LNCaP clone FGC (cell line): ENCODE results near the gene INPP5D.

Experiments used
- DNase-seq: peaks from one replicate; pipeline ENCODE4 v3.0.0-alpha.2; 2011; ENCODE audit warnings: low read depth
- H3K4me3 ChIP-seq: 2 replicates; pipeline ENCODE4 v1.5.1; 2011; ENCODE audit warnings: mild to moderate bottlenecking, low read depth, low read length, control low read depth
- TF ChIP-seq, protein P1 (sequence below): IDR thresholded peaks from 2 replicates; pipeline ENCODE4 v1.5.1; 2012; ENCODE audit warnings: mild to moderate bottlenecking; ENCODE audit not compliant: control insufficient read depth, insufficient read depth; ENCODE audit errors: extremely low read depth

Gene INPP5D

DNA sequence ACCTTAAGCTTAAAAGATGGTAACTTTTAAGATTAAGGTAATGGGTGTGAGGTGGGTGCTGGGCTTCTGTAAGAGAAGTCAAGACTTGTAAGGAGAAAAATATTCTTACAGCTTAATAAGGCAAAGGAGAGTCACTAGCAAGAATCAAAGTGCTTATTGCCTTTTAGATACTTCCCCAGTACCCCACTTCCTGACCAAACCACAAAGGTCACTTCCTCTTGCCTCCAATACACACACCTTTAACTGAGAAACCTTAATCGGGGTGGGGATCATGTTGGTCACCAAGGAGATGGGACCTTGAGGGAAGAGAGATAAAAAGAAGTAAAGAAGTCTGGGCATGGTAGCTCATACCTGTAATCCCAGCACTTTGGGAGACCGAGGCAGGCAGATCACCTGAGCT, 180.8 kb downstream of the INPP5D start:
- TF ChIP-seq, protein P1, sequence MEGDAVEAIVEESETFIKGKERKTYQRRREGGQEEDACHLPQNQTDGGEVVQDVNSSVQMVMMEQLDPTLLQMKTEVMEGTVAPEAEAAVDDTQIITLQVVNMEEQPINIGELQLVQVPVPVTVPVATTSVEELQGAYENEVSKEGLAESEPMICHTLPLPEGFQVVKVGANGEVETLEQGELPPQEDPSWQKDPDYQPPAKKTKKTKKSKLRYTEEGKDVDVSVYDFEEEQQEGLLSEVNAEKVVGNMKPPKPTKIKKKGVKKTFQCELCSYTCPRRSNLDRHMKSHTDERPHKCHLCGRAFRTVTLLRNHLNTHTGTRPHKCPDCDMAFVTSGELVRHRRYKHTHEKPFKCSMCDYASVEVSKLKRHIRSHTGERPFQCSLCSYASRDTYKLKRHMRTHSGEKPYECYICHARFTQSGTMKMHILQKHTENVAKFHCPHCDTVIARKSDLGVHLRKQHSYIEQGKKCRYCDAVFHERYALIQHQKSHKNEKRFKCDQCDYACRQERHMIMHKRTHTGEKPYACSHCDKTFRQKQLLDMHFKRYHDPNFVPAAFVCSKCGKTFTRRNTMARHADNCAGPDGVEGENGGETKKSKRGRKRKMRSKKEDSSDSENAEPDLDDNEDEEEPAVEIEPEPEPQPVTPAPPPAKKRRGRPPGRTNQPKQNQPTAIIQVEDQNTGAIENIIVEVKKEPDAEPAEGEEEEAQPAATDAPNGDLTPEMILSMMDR, result no peak
- DNase-seq, result no peak

DNA sequence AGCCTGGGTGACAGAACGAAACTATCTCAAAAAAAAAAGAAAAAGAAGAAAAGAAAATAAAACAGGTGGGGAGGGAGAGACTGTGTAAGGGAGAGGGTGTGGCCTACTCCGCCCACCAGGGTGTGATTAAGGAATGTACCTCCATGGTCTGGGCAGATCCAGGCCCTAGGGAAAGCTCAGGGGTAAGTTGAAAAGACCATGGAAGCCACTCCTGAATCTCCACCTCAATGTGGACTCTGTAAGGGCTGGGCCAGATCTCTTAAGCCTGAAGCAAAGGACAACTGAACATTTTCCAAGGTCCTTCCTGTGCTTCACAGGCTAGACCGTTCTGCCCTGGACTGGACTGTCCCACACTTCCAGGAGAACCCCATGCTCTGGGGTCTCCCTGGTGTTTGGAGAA, 181.7 kb downstream of the INPP5D start:
- H3K4me3 ChIP-seq, result no peak overlapping the region
- TF ChIP-seq, protein P1, result no peak
- no peak for DNase-seq

More for the DNA sequence above, 180.8 kb downstream of the INPP5D start:
- no peak overlapping the region for H3K4me3 ChIP-seq

DNA sequence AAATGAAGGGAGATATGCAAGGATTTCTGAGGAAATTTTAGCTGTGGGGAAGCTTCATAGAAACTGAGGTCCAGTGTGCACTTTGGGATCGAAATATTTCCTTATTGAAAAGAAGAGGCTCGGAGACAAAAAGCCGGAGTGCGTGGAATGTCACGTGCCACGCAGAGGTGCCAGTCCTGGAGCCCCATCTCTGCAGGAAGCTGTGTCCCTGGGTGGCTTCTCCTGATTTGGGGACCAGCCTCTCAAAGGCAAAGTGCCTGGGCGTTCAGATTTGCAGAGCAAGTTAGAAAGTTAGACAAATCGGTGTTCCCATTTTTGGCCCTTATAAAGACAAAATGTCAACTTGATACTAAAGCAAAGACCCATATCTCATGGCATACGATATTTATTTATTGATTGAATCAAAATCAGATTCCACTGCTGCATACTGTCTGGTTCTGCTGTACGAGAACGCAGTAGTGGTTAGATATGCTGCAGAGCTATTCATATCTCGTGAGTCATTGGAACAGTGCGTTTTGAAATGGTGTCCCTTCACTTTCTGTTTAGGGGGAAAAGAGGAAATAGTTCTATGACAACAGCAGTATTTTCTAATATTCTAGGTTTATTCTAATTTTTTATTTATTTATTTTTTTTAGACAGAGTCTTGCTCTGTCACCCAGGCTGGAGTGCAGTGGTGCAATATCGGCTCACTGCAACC, 182.2 kb downstream of the INPP5D start:
- DNase-seq, result no peak
- H3K4me3 ChIP-seq, result no peak overlapping the region
- TF ChIP-seq, protein P1, result no peak

DNA sequence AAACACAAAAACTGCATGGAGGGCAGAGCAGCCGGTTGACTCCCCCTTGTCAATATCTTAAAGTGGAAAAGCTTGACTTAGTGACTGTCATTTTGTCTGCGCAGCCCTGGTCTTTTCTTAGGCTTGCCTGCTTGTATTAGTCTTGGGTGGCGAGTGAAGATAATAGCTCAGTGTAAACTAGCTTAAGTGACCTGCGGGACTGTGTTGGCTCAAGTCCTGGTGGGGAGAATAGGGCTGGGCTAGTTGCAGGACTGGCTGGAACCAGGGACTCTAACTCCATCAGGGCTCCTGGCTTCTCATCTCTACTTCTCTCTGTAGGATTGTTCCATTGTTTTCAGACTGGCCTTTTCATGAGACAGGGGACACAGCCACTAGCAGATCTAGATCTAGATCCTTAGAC, 183.2 kb downstream of the INPP5D start:
- TF ChIP-seq, protein P1, result no peak
- DNase-seq, result no peak
- H3K4me3 ChIP-seq, result no peak overlapping the region

DNA sequence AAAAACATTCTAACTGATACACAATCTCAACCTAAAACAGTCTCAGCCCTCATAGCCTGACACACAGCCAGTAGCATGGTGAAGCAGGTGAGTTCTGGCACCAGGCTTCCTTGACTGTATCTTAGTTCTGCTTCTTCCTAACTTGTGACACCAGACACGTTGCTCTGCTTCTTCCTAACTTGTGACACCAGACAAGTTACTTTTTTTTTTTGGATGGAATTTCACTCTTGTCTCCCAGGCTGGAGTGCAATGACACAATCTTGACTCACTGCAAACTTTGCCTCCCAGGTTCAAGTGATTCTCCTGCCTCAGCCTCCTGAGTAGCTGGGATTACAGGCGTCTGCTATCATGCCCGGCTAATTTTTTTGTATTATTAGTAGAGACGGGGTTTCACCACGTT, 184.7 kb downstream of the INPP5D start:
- no peak overlapping the region for H3K4me3 ChIP-seq
- DNase-seq, result no peak
- TF ChIP-seq, protein P1, result no peak

DNA sequence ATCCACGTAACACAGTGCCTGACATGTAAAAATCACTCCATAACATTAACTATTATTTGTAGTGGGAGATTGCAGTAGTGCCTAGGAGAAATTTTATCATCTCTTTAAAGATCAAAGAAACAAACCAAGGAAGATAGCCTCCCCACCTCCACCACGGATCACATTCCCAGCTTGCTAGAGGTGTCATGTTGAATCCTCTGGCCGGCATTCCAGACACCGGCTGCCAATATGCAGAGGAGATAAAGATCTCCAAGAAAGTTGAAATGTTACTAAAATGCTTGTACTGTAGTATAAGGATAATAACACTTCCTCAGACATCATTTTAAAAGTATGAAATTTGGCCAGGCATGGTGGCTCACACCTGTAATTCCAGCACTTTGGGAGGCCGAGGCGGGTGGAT, 185.3 kb downstream of the INPP5D start:
- TF ChIP-seq, protein P1, result no peak

DNA sequence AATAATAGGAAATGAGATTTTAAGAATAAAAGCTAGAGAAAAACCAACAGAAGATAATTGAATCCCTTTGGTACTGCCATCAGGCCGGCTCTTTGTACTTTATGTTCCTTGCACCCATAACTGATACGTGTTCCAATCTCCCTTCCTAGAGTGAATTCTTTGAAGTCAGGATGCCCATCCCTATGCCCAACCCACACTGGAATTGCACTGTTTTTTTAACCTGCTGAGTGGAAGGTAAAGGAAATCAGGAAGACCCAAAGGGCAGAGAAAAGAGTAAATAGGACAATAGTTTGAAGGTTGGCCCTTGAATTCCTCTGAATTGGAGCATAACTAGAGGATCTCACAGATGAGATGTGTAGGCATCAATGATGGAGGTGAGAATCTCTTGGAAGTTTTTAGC, 187.0 kb downstream of the INPP5D start:
- DNase-seq, result no peak
- TF ChIP-seq, protein P1, result no peak
- no peak overlapping the region for H3K4me3 ChIP-seq

More for the DNA sequence above, 185.3 kb downstream of the INPP5D start:
- DNase-seq, result no peak
- H3K4me3 ChIP-seq, result no peak overlapping the region
